ENCODE data around the gene GRHL1. TPM values are rescaled to one million over a fixed set of nuclear protein-coding genes. Genes with fewer than 3 reads are reported as not detected.
"Not testable (repeated sequence)": the region's sequence is repeated elsewhere in the genome, so short reads cannot be mapped to it uniquely, and the experiment has no call there.

GRHL1 gene
- 1 to 10 TPM in 6 of 8 experiments, under 1 TPM in 2; 0.36 to 4.8 (median 2.9) TPM for total RNA-seq

- Histone ChIP-seq H3K4me1 (replicated peaks in 1 of 2) (peaks cover 0 to 4% of the 10 kb centered on the region in 2 donors), H3K27ac (no peak within 1 kb of the TSS), H3K4me3 (peak within 1 kb of the TSS; percentile 59 to 93 (median 81))
- peak; percentile 92 to 97 (median 95) for ATAC-seq (replicated peaks in 6 of 8)
- in situ Hi-C loops (cut with MboI; ENCODE audit: low pct_unique_long_range_greater_than_20kb in 2 of 9, low sequenced_read_pairs in 9 of 9, unreplicated experiment in 9 of 9), result no loop called here
- 0% methylated on average over 5 of the region's 111 CpGs; no CpG with 5 or more reads in 9 of the 10 experiments for WGBS, 10 experiments
Observed at GRCh38 chr2:9951522-9952285, at the start of gene GRHL1. Gene GRHL1, plus strand, starts transcription at chr2:9951693. Its CDS starts 141 bp downstream, at chr2:9951834.

GRCh38 chr2:9905413-9905812 is 46.1 kb upstream of the GRHL1 start:
- in situ Hi-C loops (cut with MboI; ENCODE audit: low pct_unique_long_range_greater_than_20kb in 2 of 9, low sequenced_read_pairs in 9 of 9, unreplicated experiment in 9 of 9), result no loop called here
- H3K27ac ChIP-seq, result no peak overlapping the region
- 11 to 100% (median 90%) methylated on average over 1 of the region's 1 CpG; no CpG with 5 or more reads in 1 of the 10 experiments for WGBS, 10 experiments
- H3K4me3 ChIP-seq, result no peak overlapping the region
- no peaks in the 10 kb centered on the region for H3K4me1 ChIP-seq (replicated peaks in 1 of 2)
- ATAC-seq (replicated peaks in 6 of 8), result no peak

DNA sequence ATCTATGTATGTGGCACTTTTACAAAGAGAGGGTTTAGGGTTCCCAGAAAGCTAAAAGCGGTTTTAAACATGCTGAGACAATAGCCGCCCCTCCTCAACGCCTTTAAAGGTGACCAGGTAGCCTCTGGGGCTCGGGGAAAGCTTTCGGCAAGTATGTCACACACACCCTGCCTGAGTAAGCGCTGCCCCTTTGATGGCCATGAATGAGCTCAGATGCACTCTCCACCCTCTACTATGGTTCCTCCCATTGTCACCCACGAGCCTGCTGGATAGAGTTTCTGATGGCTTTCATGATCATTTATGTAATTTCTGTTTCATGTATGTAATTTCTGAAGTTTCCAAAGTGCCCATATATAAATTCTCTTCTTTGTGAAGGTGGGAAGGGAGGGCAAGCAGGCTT is 44.1 kb upstream of the GRHL1 start:
- Histone ChIP-seq H3K27ac (no peak overlapping the region), H3K4me1 (replicated peaks in 1 of 2) (peaks cover 2 to 6% of the 10 kb centered on the region in 2 donors), H3K4me3 (no peak overlapping the region)
- no peak for ATAC-seq (replicated peaks in 6 of 8)
- 83 to 100% (median 98%) methylated on average over 1 to 7 of the region's 7 CpGs; no CpG with 5 or more reads in 2 of the 10 experiments for WGBS, 10 experiments
- in situ Hi-C loops (cut with MboI; ENCODE audit: low pct_unique_long_range_greater_than_20kb in 2 of 9, low sequenced_read_pairs in 9 of 9, unreplicated experiment in 9 of 9), result no loop called here

DNA sequence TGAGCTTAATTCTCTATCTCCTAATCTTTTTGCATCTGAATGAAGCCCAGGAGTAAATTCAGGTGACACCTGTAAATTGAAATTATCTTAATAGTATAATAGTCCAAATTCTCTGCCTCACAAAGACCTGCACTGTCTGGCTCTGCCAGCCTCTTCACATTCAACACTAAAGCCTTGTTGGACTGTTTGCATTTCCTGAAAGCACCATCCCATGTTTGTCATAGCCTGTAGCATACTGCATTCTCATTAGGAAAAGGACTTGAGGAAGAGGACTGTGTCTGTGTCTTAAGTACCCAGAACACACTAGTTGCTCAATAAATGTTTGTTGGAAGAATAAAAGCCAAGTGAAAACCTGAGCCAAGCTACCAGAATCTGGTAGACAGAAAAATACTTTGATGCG is 42.9 kb upstream of the GRHL1 start:
- Histone ChIP-seq H3K4me1 (replicated peaks in 1 of 2) (peaks cover 2 to 8% of the 10 kb centered on the region in 2 donors), H3K4me3 (no peak overlapping the region), H3K27ac (no peak overlapping the region)
- peak in 1 of 8 experiments; percentile 32 for ATAC-seq (replicated peaks in 6 of 8)
- 67 to 100% (median 100%) methylated on average over 1 of the region's 1 CpG; no CpG with 5 or more reads in 3 of the 10 experiments for WGBS, 10 experiments
- in situ Hi-C loops (cut with MboI; ENCODE audit: low pct_unique_long_range_greater_than_20kb in 2 of 9, low sequenced_read_pairs in 9 of 9, unreplicated experiment in 9 of 9), result no loop called here

- H3K4me3 ChIP-seq, result no peak overlapping the region
- ATAC-seq (replicated peaks in 6 of 8), result no peak
- in situ Hi-C loops (cut with MboI; ENCODE audit: low pct_unique_long_range_greater_than_20kb in 2 of 9, low sequenced_read_pairs in 9 of 9, unreplicated experiment in 9 of 9), result no loop called here
- no peak overlapping the region for H3K27ac ChIP-seq
- 83 to 100% (median 94%) methylated on average over 2 of the region's 2 CpGs; no CpG with 5 or more reads in 1 of the 10 experiments for WGBS, 10 experiments
- H3K4me1 ChIP-seq (replicated peaks in 1 of 2), result peaks cover 2 to 8% of the 10 kb centered on the region in 2 donors
Observed at GRCh38 chr2:9909106-9909505, 42.4 kb upstream of the GRHL1 start.

DNA sequence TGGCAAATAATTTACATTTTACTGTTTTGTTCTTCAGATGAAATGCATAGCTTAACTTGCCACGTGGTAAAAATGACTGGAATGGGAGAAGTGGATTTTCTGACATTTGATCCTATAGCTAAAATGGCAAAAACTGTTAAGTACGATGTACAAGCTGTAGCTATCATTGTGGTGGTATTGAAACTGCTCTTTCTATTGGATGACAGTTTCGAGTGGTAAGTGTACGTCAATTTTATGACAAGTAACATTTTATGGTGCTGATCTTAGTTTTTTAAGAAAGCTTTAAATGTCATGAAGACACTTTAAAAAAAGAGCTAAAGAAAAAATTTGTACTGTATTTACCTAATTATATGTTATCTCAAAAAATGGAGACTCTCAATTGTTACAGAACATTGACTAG is 40.8 kb upstream of the GRHL1 start:
- 50 to 95% (median 82%) methylated on average over 1 to 4 of the region's 4 CpGs for WGBS, 10 experiments
- H3K4me3 ChIP-seq, result no peak overlapping the region
- peaks cover 2 to 8% of the 10 kb centered on the region in 2 donors for H3K4me1 ChIP-seq (replicated peaks in 1 of 2)
- in situ Hi-C loops (cut with MboI; ENCODE audit: low pct_unique_long_range_greater_than_20kb in 2 of 9, low sequenced_read_pairs in 9 of 9, unreplicated experiment in 9 of 9), result no loop called here
- H3K27ac ChIP-seq, result no peak overlapping the region
- ATAC-seq (replicated peaks in 6 of 8), result no peak

DNA sequence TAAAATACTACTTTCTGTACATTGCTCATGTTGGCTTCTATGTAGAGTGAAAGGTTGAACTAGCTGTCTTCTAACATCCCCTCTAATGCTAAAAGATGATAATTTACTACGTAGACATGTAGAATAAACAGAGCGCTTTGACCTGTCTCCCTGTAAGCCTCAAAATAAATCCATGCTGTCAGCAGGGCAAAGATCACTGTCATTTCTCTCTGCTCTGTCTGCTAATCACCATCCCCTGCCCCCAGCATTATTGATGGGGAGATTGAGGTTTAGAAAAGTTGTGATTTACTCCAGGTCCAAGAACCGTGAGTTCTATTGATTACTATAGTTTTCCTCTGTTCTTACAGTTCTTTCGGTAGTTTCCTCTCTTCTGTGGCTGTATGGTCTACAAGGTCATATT is 39.0 kb upstream of the GRHL1 start:
- Histone ChIP-seq H3K4me3 (no peak overlapping the region), H3K27ac (no peak overlapping the region), H3K4me1 (replicated peaks in 1 of 2) (peaks cover 2 to 8% of the 10 kb centered on the region in 2 donors)
- 58 to 100% (median 91%) methylated on average over 1 to 4 of the region's 4 CpGs; no CpG with 5 or more reads in 2 of the 10 experiments for WGBS, 10 experiments
- ATAC-seq (replicated peaks in 6 of 8), result peak in 1 of 8 experiments; percentile 29
- in situ Hi-C loops (cut with MboI; ENCODE audit: low pct_unique_long_range_greater_than_20kb in 2 of 9, low sequenced_read_pairs in 9 of 9, unreplicated experiment in 9 of 9), result no loop called here

- H3K4me3 ChIP-seq, result no peak overlapping the region
- H3K4me1 ChIP-seq (replicated peaks in 1 of 2), result peaks cover 7 to 8% of the 10 kb centered on the region in 2 donors
- in situ Hi-C loops (cut with MboI; ENCODE audit: low pct_unique_long_range_greater_than_20kb in 2 of 9, low sequenced_read_pairs in 9 of 9, unreplicated experiment in 9 of 9), result no loop called here
- no peak overlapping the region for H3K27ac ChIP-seq
- ATAC-seq (replicated peaks in 6 of 8), result peak; percentile 86 to 100 (median 98)
- 0 to 94% (median 80%) methylated on average over 1 to 8 of the region's 9 CpGs; no CpG with 5 or more reads in 1 of the 10 experiments for WGBS, 10 experiments
Observed at GRCh38 chr2:9914384-9915065, 37.0 kb upstream of the GRHL1 start.

DNA sequence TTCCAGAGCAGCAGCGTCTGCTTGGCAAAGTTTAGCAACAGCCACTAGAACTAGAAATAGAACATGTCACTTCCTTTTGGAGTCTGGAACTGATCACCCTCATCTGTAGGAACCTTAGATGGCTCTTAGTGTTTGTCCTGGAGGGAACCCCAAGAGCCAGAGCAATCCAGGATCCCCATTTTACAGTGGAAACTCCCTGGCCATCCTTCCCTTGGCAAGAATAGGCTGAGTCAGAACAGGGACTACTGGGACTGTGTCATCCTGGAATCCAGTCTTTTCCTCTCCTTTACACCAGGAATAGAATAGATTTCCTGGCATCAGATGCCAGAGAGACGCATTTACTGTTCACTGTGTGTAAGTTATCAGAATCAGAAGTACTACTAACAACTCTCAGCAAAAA is 33.2 kb upstream of the GRHL1 start:
- in situ Hi-C loops (cut with MboI; ENCODE audit: low pct_unique_long_range_greater_than_20kb in 2 of 9, low sequenced_read_pairs in 9 of 9, unreplicated experiment in 9 of 9), result no loop called here
- peaks cover 3 to 8% of the 10 kb centered on the region in 2 donors for H3K4me1 ChIP-seq (replicated peaks in 1 of 2)
- H3K27ac ChIP-seq, result no peak overlapping the region
- ATAC-seq (replicated peaks in 6 of 8), result peak in 1 of 8 experiments; percentile 31
- no peak overlapping the region for H3K4me3 ChIP-seq
- 0 to 100% (median 48%) methylated on average over 1 to 2 of the region's 2 CpGs; no CpG with 5 or more reads in 4 of the 10 experiments for WGBS, 10 experiments

DNA sequence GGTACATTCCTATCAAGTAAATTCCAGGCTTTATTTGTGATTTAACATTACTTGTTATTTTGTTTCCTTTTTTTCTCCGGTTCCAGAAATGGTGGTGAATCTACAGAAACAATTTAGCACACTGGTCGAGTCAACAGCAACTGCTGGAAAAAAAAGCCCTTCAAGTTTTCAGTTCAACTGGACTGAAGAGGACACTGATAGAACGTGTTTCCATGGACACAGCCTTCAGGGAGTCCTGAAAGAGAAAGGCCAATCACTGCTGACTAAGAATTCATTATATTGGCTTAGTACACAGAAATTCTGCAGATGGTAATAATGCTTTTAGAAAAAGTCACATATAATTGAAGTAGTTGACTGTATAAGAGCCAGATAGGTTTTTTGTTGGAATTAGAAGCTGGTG is 32.0 kb upstream of the GRHL1 start:
- ATAC-seq (replicated peaks in 6 of 8), result peak in 2 of 8 experiments; percentile 34 to 57
- Histone ChIP-seq H3K27ac (no peak overlapping the region), H3K4me1 (replicated peaks in 1 of 2) (peaks cover 3 to 8% of the 10 kb centered on the region in 2 donors), H3K4me3 (no peak overlapping the region)
- WGBS, 10 experiments, result 29 to 100% (median 76%) methylated on average over 1 to 3 of the region's 3 CpGs
- in situ Hi-C loops (cut with MboI; ENCODE audit: low pct_unique_long_range_greater_than_20kb in 2 of 9, low sequenced_read_pairs in 9 of 9, unreplicated experiment in 9 of 9), result no loop called here

DNA sequence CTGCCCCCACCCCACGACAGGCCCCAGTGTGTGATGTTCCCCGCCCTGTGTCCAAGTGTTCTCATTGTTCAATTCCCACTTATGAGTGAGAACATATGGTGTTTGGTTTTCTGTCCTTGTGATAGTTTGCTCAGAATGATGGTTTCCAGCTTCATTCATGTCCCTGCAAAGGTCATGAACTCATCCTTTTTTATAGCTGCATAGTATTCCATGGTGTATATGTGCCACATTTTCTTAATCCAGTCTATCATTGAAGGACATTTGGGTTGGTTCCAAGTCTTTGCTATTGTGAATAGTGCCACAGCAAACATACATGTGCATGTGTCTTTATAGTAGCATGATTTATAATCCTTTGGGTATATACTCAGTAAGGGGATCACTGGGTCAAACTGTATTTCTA is 24.5 kb upstream of the GRHL1 start:
- in situ Hi-C loops (cut with MboI; ENCODE audit: low pct_unique_long_range_greater_than_20kb in 2 of 9, low sequenced_read_pairs in 9 of 9, unreplicated experiment in 9 of 9); H3K4me1 ChIP-seq (replicated peaks in 1 of 2); H3K4me3 ChIP-seq; ATAC-seq (replicated peaks in 6 of 8); H3K27ac ChIP-seq: not testable (repeated sequence)
- WGBS, 10 experiments, result no CpG with 5 or more reads among the region's 2 CpGs

DNA sequence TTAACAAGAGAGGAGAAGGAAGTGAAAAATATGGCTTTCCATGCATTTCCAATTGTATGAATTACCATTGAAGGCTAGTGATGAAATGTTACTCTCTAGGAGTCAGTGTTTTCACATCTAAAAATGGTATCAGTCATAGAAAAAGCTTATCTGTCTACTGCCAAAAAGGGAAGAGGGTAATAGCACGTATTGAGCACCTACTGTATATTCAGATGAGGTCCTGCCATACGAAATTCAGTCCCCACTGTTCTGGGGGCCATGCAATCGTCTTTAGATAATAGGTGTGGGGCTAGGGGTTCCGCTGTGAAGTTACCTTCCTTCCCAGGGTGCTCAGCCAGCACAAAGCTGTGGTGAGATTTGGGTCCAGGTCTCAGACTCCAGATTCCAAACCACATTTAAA is 14.2 kb upstream of the GRHL1 start:
- no peak overlapping the region for H3K4me3 ChIP-seq
- H3K27ac ChIP-seq, result no peak overlapping the region
- in situ Hi-C loops (cut with MboI; ENCODE audit: low pct_unique_long_range_greater_than_20kb in 2 of 9, low sequenced_read_pairs in 9 of 9, unreplicated experiment in 9 of 9), result no loop called here
- no peak for ATAC-seq (replicated peaks in 6 of 8)
- WGBS, 10 experiments, result 57 to 100% (median 88%) methylated on average over 1 to 4 of the region's 4 CpGs; no CpG with 5 or more reads in 2 of the 10 experiments
- peaks cover 14 to 19% of the 10 kb centered on the region in 2 donors for H3K4me1 ChIP-seq (replicated peaks in 1 of 2)

DNA sequence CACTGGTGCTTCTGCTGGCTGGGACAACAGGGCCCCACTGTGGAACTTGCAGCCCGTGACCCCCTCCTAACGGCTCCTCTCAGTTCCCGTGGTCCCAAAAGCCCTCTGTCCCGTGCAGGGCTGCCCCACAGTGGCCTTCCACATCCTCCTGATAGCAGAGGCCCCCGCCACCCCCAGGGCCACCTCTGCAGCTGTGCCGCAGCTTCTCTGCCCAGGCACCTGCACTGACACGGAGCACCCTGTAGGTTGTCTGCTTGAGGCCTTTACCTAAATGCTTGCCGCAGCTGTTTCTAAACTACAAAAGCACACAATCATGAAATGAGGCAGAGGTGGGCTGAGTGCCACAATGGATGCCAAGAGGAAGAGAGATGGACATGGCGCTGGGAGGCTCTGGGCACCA is 13.5 kb upstream of the GRHL1 start:
- in situ Hi-C loops (cut with MboI; ENCODE audit: low pct_unique_long_range_greater_than_20kb in 2 of 9, low sequenced_read_pairs in 9 of 9, unreplicated experiment in 9 of 9), result no loop called here
- H3K4me3 ChIP-seq, result no peak overlapping the region
- WGBS, 10 experiments, result 76 to 100% (median 100%) methylated on average over 1 to 4 of the region's 9 CpGs; no CpG with 5 or more reads in 5 of the 10 experiments
- no peak for ATAC-seq (replicated peaks in 6 of 8)
- peaks cover 14 to 19% of the 10 kb centered on the region in 2 donors for H3K4me1 ChIP-seq (replicated peaks in 1 of 2)
- no peak overlapping the region for H3K27ac ChIP-seq
